ENCODE results near the gene PES1.
"Not testable (repeated sequence)": the region's sequence is repeated elsewhere in the genome, so short reads cannot be mapped to it uniquely, and the experiment has no call there.

The PES1 gene

DNA sequence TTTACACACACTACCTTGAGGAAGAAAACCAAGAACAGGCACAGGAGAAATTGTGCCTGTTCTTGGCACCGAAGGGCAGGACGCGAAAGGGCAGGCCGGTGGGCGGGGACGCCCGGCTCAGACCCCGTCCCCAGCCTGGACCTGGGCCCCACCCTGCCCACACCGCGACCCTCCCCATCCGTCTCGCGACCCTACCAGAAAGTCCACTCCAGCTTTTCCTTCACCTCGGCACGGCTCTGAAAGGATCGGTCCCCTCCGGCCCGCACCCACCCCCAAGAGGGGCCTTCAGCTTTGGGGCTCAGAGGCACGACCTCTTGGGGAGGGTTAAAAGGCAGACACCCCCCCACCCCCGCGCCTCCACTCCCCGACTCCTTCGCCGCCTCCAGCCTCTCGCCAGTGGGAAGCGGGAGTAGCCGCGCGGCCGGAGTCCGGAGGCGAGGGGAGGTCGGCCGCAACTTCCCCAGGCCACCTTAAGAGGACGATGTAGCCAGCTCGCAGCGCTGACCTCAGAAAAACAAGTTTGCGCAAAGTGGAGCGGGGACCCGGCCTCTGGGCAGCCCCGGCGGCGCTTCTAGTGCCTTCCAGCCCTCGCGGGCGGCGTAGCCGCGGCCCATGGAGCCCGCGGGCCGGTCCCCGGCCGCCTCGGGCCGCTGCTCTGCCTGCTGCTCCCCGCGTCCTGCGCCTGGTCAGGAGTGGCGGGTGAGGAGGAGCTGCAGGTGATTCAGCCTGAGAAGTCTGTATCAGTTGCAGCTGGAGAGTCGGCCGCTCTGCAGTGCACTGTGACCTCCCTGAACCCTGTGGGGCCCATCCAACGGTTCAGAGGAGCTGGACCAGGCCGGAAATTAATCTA is 49.5 kb downstream of the PES1 start:
- H3K4me3 Mint-ChIP-seq: no peak overlapping the region
- no peak for ATAC-seq (ENCODE audit: low read depth)
- H3K36me3 Mint-ChIP-seq: no peaks in the 10 kb centered on the region
- H3K4me1 Mint-ChIP-seq: no peaks in the 10 kb centered on the region
- H3K9me3 Mint-ChIP-seq: no peaks in the 10 kb centered on the region
- no peak overlapping the region for H3K27ac Mint-ChIP-seq
- no peak for DNase-seq (ENCODE audit: low spot score in 2 of 2)
- H3K27me3 Mint-ChIP-seq: peaks cover 25% of the 10 kb centered on the region

DNA sequence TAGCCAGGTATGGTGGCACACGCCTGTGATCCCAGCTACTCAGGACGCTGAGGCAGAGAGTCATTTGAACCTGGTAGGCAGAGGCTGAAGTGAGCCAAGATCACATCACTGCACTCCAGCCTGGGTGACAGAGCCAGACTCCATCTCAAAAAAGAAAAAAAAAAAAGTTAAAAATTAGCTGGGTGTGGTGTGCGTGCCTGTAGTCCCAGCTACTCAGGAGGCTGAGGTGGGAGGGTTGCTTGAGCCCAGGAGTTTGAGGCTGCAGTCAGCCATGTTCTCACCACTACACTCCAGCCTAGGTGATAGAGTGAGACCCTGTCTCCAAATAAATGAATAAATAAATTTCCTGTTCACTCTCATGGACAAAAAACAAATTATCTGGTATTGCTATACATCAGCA is 50.2 kb downstream of the PES1 start:
- H3K36me3 Mint-ChIP-seq; DNase-seq (ENCODE audit: low spot score in 2 of 2); H3K27ac Mint-ChIP-seq; H3K4me3 Mint-ChIP-seq; ATAC-seq (ENCODE audit: low read depth); H3K4me1 Mint-ChIP-seq; H3K9me3 Mint-ChIP-seq: not testable (repeated sequence)
- peaks cover 24% of the 10 kb centered on the region for H3K27me3 Mint-ChIP-seq

- H3K36me3 Mint-ChIP-seq: no peaks in the 10 kb centered on the region
Observed at GRCh38 chr22:30539368-30539767, 52.3 kb downstream of the PES1 start.

DNA sequence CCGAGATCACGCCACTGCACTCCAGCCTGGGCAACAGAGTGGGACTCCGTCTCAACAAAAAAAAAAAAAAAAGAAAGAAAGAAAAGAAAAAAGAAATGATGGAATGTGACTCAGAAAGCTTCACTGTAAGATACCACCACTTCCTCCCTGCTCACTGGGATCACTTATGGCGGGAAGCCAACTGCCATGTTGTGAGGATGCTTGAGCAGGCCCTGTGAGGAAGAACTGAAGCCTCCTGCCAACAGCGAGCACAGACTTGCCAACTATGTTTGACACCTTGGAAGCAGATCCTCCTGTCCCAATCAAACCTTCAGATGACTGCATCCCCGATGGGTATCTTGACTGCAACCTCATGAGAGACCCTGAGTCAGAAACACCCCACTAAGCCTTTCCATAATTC is 53.4 kb downstream of the PES1 start:
- no peak overlapping the region for H3K27ac Mint-ChIP-seq
- H3K9me3 Mint-ChIP-seq: no peaks in the 10 kb centered on the region
- H3K4me1 Mint-ChIP-seq: peaks cover 2% of the 10 kb centered on the region
- ATAC-seq (ENCODE audit: low read depth): no peak
- no peak overlapping the region for H3K4me3 Mint-ChIP-seq
- H3K36me3 Mint-ChIP-seq: no peaks in the 10 kb centered on the region
- H3K27me3 Mint-ChIP-seq: peaks cover 18% of the 10 kb centered on the region
- no peak for DNase-seq (ENCODE audit: low spot score in 2 of 2)

More at GRCh38 chr22:30539368-30539767, 52.3 kb downstream of the PES1 start:
- peaks cover 2% of the 10 kb centered on the region for H3K4me1 Mint-ChIP-seq
- H3K9me3 Mint-ChIP-seq: no peaks in the 10 kb centered on the region
- ATAC-seq (ENCODE audit: low read depth) (no peak), DNase-seq (ENCODE audit: low spot score in 2 of 2) (no peak)
- no peak overlapping the region for H3K27ac Mint-ChIP-seq
- peaks cover 18% of the 10 kb centered on the region for H3K27me3 Mint-ChIP-seq
- H3K4me3 Mint-ChIP-seq: no peak overlapping the region

- Mint-ChIP-seq H3K4me3 (no peak overlapping the region), H3K4me1 (peaks cover 2% of the 10 kb centered on the region), H3K36me3 (no peaks in the 10 kb centered on the region), H3K27ac (no peak overlapping the region), H3K9me3 (no peaks in the 10 kb centered on the region), H3K27me3 (peaks cover 12% of the 10 kb centered on the region)
- DNase-seq (ENCODE audit: low spot score in 2 of 2) (no peak), ATAC-seq (ENCODE audit: low read depth) (no peak)
Observed at GRCh38 chr22:30537083-30537731, 54.5 kb downstream of the PES1 start.

DNA sequence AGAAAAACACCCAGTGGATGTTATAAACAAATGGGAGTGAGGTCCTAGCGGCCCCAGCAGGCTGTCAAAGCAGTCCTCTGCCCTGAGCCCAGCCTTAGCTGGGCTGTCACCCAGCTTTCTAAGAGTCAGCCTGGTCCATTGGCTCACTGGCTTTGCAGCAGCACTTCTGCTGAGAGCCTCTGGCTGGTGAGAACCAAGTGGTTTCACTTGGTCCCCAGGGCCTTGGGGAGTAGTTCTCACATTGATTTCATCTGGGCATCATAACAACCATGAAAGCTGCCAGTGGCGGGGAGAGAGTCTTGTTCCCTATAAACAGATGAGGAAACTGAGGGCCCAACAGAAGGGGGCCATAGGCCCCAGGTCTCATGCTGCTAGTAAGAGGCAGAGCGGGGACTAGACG is 56.5 kb downstream of the PES1 start:
- Mint-ChIP-seq H3K9me3 (no peaks in the 10 kb centered on the region), H3K27ac (no peak overlapping the region), H3K4me3 (no peak overlapping the region), H3K36me3 (no peaks in the 10 kb centered on the region), H3K27me3 (peaks cover 10% of the 10 kb centered on the region), H3K4me1 (peaks cover 2% of the 10 kb centered on the region)
- ATAC-seq (ENCODE audit: low read depth) (no peak), DNase-seq (ENCODE audit: low spot score in 2 of 2) (no peak)

DNA sequence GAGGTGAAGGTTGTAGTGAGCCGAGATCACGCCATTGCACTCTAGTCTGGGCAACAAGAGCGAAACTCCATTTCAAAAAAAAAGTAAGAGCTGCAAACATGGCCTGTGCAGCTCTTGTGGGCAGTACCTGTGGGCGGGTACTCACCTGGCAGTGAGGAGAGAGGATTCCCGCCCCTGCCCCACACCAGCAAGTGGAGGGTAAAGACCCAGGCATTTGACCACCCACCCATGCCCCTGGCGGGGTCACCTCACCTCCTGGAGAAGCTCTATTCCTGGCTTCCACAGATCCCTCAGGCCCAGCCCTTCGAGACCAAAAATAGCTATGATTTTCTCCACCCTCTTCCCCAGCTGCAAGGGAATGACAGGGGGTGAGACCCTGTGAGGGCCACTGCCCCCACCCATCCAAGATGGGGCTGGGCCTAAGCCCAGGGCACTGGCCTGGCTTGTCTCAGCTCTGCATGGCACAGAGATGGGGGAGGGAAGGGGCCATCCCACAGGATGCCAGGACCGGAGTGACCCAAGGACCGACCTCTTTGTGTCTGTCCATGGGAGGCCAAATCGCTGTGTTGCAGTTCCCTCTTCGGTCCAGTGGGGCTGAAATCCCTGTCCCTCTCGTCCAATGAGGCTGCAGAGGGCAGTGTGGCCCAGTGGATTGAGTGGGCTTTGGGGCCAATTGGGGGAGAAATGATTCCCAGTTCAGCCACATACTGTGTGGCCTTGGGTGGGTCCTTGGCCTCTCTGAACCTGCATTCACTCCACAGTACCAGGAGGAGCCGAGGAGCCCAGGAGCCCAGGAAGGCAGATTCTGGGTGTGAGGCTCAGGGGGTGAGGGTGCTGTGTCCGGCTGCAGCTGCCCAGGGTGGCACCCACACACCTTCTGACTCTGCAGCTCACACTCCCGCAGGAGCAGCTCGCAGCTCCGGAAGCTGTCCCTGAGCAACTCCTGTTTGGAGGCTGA is 59.8 kb downstream of the PES1 start:
- Mint-ChIP-seq H3K27me3 (peaks cover 7% of the 10 kb centered on the region), H3K27ac (no peak overlapping the region), H3K9me3 (no peaks in the 10 kb centered on the region), H3K36me3 (no peaks in the 10 kb centered on the region), H3K4me3 (no peak overlapping the region), H3K4me1 (peaks cover 2% of the 10 kb centered on the region)
- DNase-seq (ENCODE audit: low spot score in 2 of 2): no peak
- ATAC-seq (ENCODE audit: low read depth): no peak

DNA sequence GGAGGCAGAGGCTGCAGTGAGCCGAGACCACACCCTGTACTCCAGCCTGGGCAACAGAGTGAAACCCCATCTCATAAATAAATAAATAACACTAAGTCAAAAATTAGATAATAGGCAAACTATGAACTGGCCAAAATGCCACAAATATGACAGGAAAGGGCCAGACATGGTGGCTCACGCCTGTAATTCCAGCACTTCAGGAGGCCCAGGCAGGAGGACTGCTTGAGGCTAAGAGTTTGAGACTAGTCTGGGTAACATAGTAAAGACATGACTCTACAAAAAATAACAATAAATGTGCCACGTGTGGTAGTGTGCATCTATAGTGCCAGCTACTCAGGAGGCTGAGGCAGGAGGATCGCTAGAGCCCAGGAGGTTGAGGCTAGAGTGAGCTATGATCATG is 65.1 kb downstream of the PES1 start:
- Mint-ChIP-seq H3K36me3 (no peaks in the 10 kb centered on the region), H3K4me1 (no peaks in the 10 kb centered on the region), H3K4me3 (no peak overlapping the region), H3K27ac (no peak overlapping the region), H3K27me3 (peaks cover 16% of the 10 kb centered on the region), H3K9me3 (no peaks in the 10 kb centered on the region)
- ATAC-seq (ENCODE audit: low read depth) (no peak), DNase-seq (ENCODE audit: low spot score in 2 of 2) (no peak)

All from memory B cell (primary cell).